ENCODE measurements around the gene CORO2B. TPM values are rescaled to one million over a fixed set of nuclear protein-coding genes. Genes with fewer than 3 reads are reported as not detected.

CORO2B gene
- total RNA-seq = under 1 TPM in 1 of 2 donors, not detected in 1; 0.07 TPM

GRCh38 chr15:68578980-68579935 is at the start of gene CORO2B:
Gene CORO2B, plus strand, starts transcription at chr15:68578993. Its CDS starts 270 bp downstream, at chr15:68579263.
- Mint-ChIP-seq H3K9me3 (no peaks in the 10 kb centered on the region), H3K36me3 (ENCODE audit: insufficient read depth in 2 of 2) (no peaks in the 10 kb centered on the region), H3K27me3 (ENCODE audit: low read depth) (peaks cover 50% of the 10 kb centered on the region), H3K4me3 (peak within 1 kb of the TSS; percentile 75 to 80), H3K4me1 (ENCODE audit: low read depth) (peaks cover 7% of the 10 kb centered on the region), H3K27ac (no peak within 1 kb of the TSS)
- ATAC-seq (replicated peaks in 1 of 2) (peak; percentile 45 to 48), DNase-seq (peak; percentile 38 to 43)

GRCh38 chr15:68531387-68532179 is 47.2 kb upstream of the CORO2B start:
- H3K27me3 Mint-ChIP-seq (ENCODE audit: low read depth) = peaks cover 35% of the 10 kb centered on the region
- peaks cover 23% of the 10 kb centered on the region for H3K4me1 Mint-ChIP-seq (ENCODE audit: low read depth)
- ATAC-seq (replicated peaks in 1 of 2) = no peak
- H3K27ac Mint-ChIP-seq = no peak overlapping the region
- H3K9me3 Mint-ChIP-seq = peaks cover 14 to 19% of the 10 kb centered on the region in 2 donors
- peaks cover 10 to 15% of the 10 kb centered on the region in 2 donors for H3K36me3 Mint-ChIP-seq (ENCODE audit: insufficient read depth in 2 of 2)
- no peak for DNase-seq
- H3K4me3 Mint-ChIP-seq = no peak overlapping the region

- Mint-ChIP-seq H3K27me3 (ENCODE audit: low read depth) (peaks cover 23% of the 10 kb centered on the region), H3K36me3 (ENCODE audit: insufficient read depth in 2 of 2) (peaks cover 9 to 10% of the 10 kb centered on the region in 2 donors), H3K27ac (no peak overlapping the region), H3K4me1 (ENCODE audit: low read depth) (no peaks in the 10 kb centered on the region), H3K4me3 (no peak overlapping the region), H3K9me3 (peaks cover 9 to 13% of the 10 kb centered on the region in 2 donors)
- ATAC-seq (replicated peaks in 1 of 2) (peak in 1 of 2 donors; percentile 28), DNase-seq (no peak)
Measured at GRCh38 chr15:68536331-68537095, 42.3 kb upstream of the CORO2B start.

GRCh38 chr15:68537097-68537496 is 41.7 kb upstream of the CORO2B start:
- peaks cover 8 to 10% of the 10 kb centered on the region in 2 donors for H3K36me3 Mint-ChIP-seq (ENCODE audit: insufficient read depth in 2 of 2)
- H3K27ac Mint-ChIP-seq = no peak overlapping the region
- H3K9me3 Mint-ChIP-seq = peaks cover 9 to 11% of the 10 kb centered on the region in 2 donors
- ATAC-seq (replicated peaks in 1 of 2) (no peak), DNase-seq (no peak)
- no peak overlapping the region for H3K4me3 Mint-ChIP-seq
- H3K4me1 Mint-ChIP-seq (ENCODE audit: low read depth) = no peaks in the 10 kb centered on the region
- peaks cover 28% of the 10 kb centered on the region for H3K27me3 Mint-ChIP-seq (ENCODE audit: low read depth)

GRCh38 chr15:68537506-68537905 is 41.3 kb upstream of the CORO2B start:
- no peaks in the 10 kb centered on the region for H3K4me1 Mint-ChIP-seq (ENCODE audit: low read depth)
- H3K36me3 Mint-ChIP-seq (ENCODE audit: insufficient read depth in 2 of 2) = peaks cover 6% of the 10 kb centered on the region in 2 donors
- no peak overlapping the region for H3K27ac Mint-ChIP-seq
- no peak for DNase-seq
- H3K27me3 Mint-ChIP-seq (ENCODE audit: low read depth) = peaks cover 28% of the 10 kb centered on the region
- H3K4me3 Mint-ChIP-seq = no peak overlapping the region
- no peak for ATAC-seq (replicated peaks in 1 of 2)
- H3K9me3 Mint-ChIP-seq = peaks cover 6 to 9% of the 10 kb centered on the region in 2 donors

GRCh38 chr15:68538311-68538710 is 40.5 kb upstream of the CORO2B start:
- ATAC-seq (replicated peaks in 1 of 2) (no peak), DNase-seq (no peak)
- Mint-ChIP-seq H3K27ac (no peak overlapping the region), H3K27me3 (ENCODE audit: low read depth) (peaks cover 23% of the 10 kb centered on the region), H3K9me3 (peaks cover 3 to 4% of the 10 kb centered on the region in 2 donors), H3K36me3 (ENCODE audit: insufficient read depth in 2 of 2) (peaks cover 0 to 6% of the 10 kb centered on the region in 2 donors), H3K4me3 (no peak overlapping the region), H3K4me1 (ENCODE audit: low read depth) (no peaks in the 10 kb centered on the region)

GRCh38 chr15:68541743-68542142 is 37.0 kb upstream of the CORO2B start:
- Mint-ChIP-seq H3K9me3 (peaks cover 0 to 2% of the 10 kb centered on the region in 2 donors), H3K4me3 (no peak overlapping the region), H3K27ac (no peak overlapping the region), H3K36me3 (ENCODE audit: insufficient read depth in 2 of 2) (no peaks in the 10 kb centered on the region), H3K27me3 (ENCODE audit: low read depth) (peaks cover 28% of the 10 kb centered on the region), H3K4me1 (ENCODE audit: low read depth) (no peaks in the 10 kb centered on the region)
- ATAC-seq (replicated peaks in 1 of 2) (no peak), DNase-seq (no peak)

- no peak overlapping the region for H3K27ac Mint-ChIP-seq
- H3K36me3 Mint-ChIP-seq (ENCODE audit: insufficient read depth in 2 of 2) = no peaks in the 10 kb centered on the region
- no peak overlapping the region for H3K4me3 Mint-ChIP-seq
- no peak for DNase-seq
- peaks cover 0 to 2% of the 10 kb centered on the region in 2 donors for H3K9me3 Mint-ChIP-seq
- peaks cover 30% of the 10 kb centered on the region for H3K27me3 Mint-ChIP-seq (ENCODE audit: low read depth)
- H3K4me1 Mint-ChIP-seq (ENCODE audit: low read depth) = no peaks in the 10 kb centered on the region
- ATAC-seq (replicated peaks in 1 of 2) = no peak
Measured at GRCh38 chr15:68542348-68542747, 36.4 kb upstream of the CORO2B start.

GRCh38 chr15:68542771-68543164 is 36.0 kb upstream of the CORO2B start:
- Mint-ChIP-seq H3K9me3 (peaks cover 0 to 2% of the 10 kb centered on the region in 2 donors), H3K4me1 (ENCODE audit: low read depth) (no peaks in the 10 kb centered on the region), H3K4me3 (no peak overlapping the region), H3K27me3 (ENCODE audit: low read depth) (peaks cover 30% of the 10 kb centered on the region), H3K27ac (no peak overlapping the region), H3K36me3 (ENCODE audit: insufficient read depth in 2 of 2) (no peaks in the 10 kb centered on the region)
- ATAC-seq (replicated peaks in 1 of 2) (no peak), DNase-seq (no peak)

- H3K9me3 Mint-ChIP-seq = peaks cover 0 to 2% of the 10 kb centered on the region in 2 donors
- H3K4me3 Mint-ChIP-seq = no peak overlapping the region
- no peaks in the 10 kb centered on the region for H3K36me3 Mint-ChIP-seq (ENCODE audit: insufficient read depth in 2 of 2)
- no peak for DNase-seq
- ATAC-seq (replicated peaks in 1 of 2) = no peak
- H3K27ac Mint-ChIP-seq = no peak overlapping the region
- H3K4me1 Mint-ChIP-seq (ENCODE audit: low read depth) = peaks cover 2% of the 10 kb centered on the region
- H3K27me3 Mint-ChIP-seq (ENCODE audit: low read depth) = peaks cover 30% of the 10 kb centered on the region
Measured at GRCh38 chr15:68543165-68544008, 35.4 kb upstream of the CORO2B start.

GRCh38 chr15:68546318-68546717 is 32.5 kb upstream of the CORO2B start:
- no peak for ATAC-seq (replicated peaks in 1 of 2)
- H3K4me3 Mint-ChIP-seq = no peak overlapping the region
- H3K27me3 Mint-ChIP-seq (ENCODE audit: low read depth) = peaks cover 42% of the 10 kb centered on the region
- H3K27ac Mint-ChIP-seq = no peak overlapping the region
- H3K9me3 Mint-ChIP-seq = peaks cover 0 to 2% of the 10 kb centered on the region in 2 donors
- DNase-seq = no peak
- H3K36me3 Mint-ChIP-seq (ENCODE audit: insufficient read depth in 2 of 2) = no peaks in the 10 kb centered on the region
- H3K4me1 Mint-ChIP-seq (ENCODE audit: low read depth) = peaks cover 6% of the 10 kb centered on the region

GRCh38 chr15:68548364-68548763 is 30.4 kb upstream of the CORO2B start:
- Mint-ChIP-seq H3K4me3 (no peak overlapping the region), H3K27ac (no peak overlapping the region), H3K27me3 (ENCODE audit: low read depth) (peaks cover 41% of the 10 kb centered on the region), H3K9me3 (peaks cover 0 to 2% of the 10 kb centered on the region in 2 donors), H3K36me3 (ENCODE audit: insufficient read depth in 2 of 2) (no peaks in the 10 kb centered on the region), H3K4me1 (ENCODE audit: low read depth) (peaks cover 6% of the 10 kb centered on the region)
- ATAC-seq (replicated peaks in 1 of 2) (peak; percentile 76 to 91), DNase-seq (no peak)

All from activated T-cell treated with anti-CD3 and anti-CD28 coated beads, Interleukin-2, amount 50 U/mL, for 72 hours (primary cell).